Measurements from ENCODE around the gene RTN4RL2. TPM values are rescaled to one million over a fixed set of nuclear protein-coding genes. Genes with fewer than 3 reads are reported as not detected.

RTN4RL2 gene
- total and polyA plus RNA-seq, 9 of the 15 experiments (the other 6 are each of a cell fraction or from before 2014, with no cell fraction given), result 0.06 to 1.9 (median 0.34) TPM; not detected in 4

GRCh38 chr11:57424792-57425564 is 35.4 kb upstream of the RTN4RL2 start (continued):
- TF ChIP-seq PBX2 (CRISPR knock-in tag; IDR thresholded peaks at IDR 0.05; ENCODE audit: low read depth) (no peak), PBX2 (tag; conservative IDR thresholded peaks at IDR 0.05; ENCODE audit: low read depth) (0 out of 2 replicates have a peak, but pooled peaks have one; percentile 20), GABPB2 (CRISPR knock-in tag; conservative IDR thresholded peaks at IDR 0.05) (0 out of 2 replicates have a peak, but pooled peaks have one; percentile 36), SREBF2 (CRISPR knock-in tag; IDR thresholded peaks at IDR 0.05) (no peak), ZNF133 (CRISPR knock-in tag; IDR thresholded peaks at IDR 0.05) (no peak), JUNB (CRISPR knock-in tag; conservative IDR thresholded peaks at IDR 0.05) (peak; percentile 66), NFIC (IDR thresholded peaks at IDR 0.05) (peak; percentile 96), NCOA1 (IDR thresholded peaks at IDR 0.05; ENCODE audit: low read depth) (peak; percentile 82; the same call in 1 of the 2 replicates), LCOR (CRISPR knock-in tag; IDR thresholded peaks at IDR 0.05) (peak; percentile 99), NCOA2 (IDR thresholded peaks at IDR 0.05; ENCODE audit: partially characterized antibody in 2 of 2) (no peak), PKNOX1 (IDR thresholded peaks at IDR 0.05) (peak; percentile 87), ERF (CRISPR knock-in tag; IDR thresholded peaks at IDR 0.05) (0 out of 2 replicates have a peak, but pooled peaks have one; percentile 38), CC2D1A (IDR thresholded peaks at IDR 0.05) (peak; percentile 92; the same call in 1 of the 2 replicates), POLR2H (tag; IDR thresholded peaks at IDR 0.05; ENCODE audit: low read depth) (peak; percentile 60; the same call in 1 of the 2 replicates), OTX1 (CRISPR knock-in tag; IDR thresholded peaks at IDR 0.05) (peak; percentile 18; the same call in 1 of the 2 replicates), AFF1 (IDR thresholded peaks at IDR 0.05; ENCODE audit: low read depth in 1 of 2, partially characterized antibody in 2 of 2) (peak in 1 of 2 experiments; percentile 91), XRCC5 (IDR thresholded peaks at IDR 0.05; ENCODE audit: low read depth, low read length) (peak; percentile 75), HES1 (IDR thresholded peaks at IDR 0.05; ENCODE audit: low read depth) (peak; percentile 84), JUND (IDR thresholded peaks at IDR 0.05; ENCODE audit: borderline replicate concordance, low read depth, low read length) (peak; percentile 99), JUND (tag; IDR thresholded peaks at IDR 0.05; ENCODE audit: borderline replicate concordance, low read depth, low read length) (peak; percentile 96; the same call in 2 of the 3 replicates)
